CD4-positive, alpha-beta T cell treated with Interleukin-4 for 1 hour (primary cell): ENCODE measurements around the gene SPPL3.
A peak's percentile ranks its signal among the peaks of the same experiment; 100 is the strongest.

ENCODE experiments used
- DNase-seq, 2 donors: peaks; one replicate each; pipeline ENCODE4 v3.0.0-alpha.2; 2020 to 2022

Gene SPPL3

GRCh38 chr12:120872487-120872886 is 31.7 kb downstream of the SPPL3 start:
- DNase-seq: no peak

GRCh38 chr12:120870415-120870814 is 33.7 kb downstream of the SPPL3 start:
- no peak for DNase-seq

- DNase-seq: no peak
These were observed 34.8 kb downstream of the SPPL3 start for GRCh38 chr12:120869376-120869775.

- no peak for DNase-seq
These were observed 38.0 kb downstream of the SPPL3 start for GRCh38 chr12:120866108-120866507.

GRCh38 chr12:120865098-120865497 is 39.1 kb downstream of the SPPL3 start:
- no peak for DNase-seq

GRCh38 chr12:120862664-120863063 is 41.5 kb downstream of the SPPL3 start:
- no peak for DNase-seq

- no peak for DNase-seq
These were observed 42.9 kb downstream of the SPPL3 start for GRCh38 chr12:120861074-120861795.

GRCh38 chr12:120858306-120859088 is 45.7 kb downstream of the SPPL3 start:
- DNase-seq: no peak

GRCh38 chr12:120856980-120857379 is 47.2 kb downstream of the SPPL3 start:
- DNase-seq: peak in 1 of 2 donors; percentile 28

- no peak for DNase-seq
These were observed 48.2 kb downstream of the SPPL3 start for GRCh38 chr12:120855823-120856588.

- DNase-seq: no peak
These were observed 49.4 kb downstream of the SPPL3 start for GRCh38 chr12:120854804-120855203.

- DNase-seq: no peak
These were observed 51.0 kb downstream of the SPPL3 start for GRCh38 chr12:120853188-120853587.

GRCh38 chr12:120851944-120852343 is 52.2 kb downstream of the SPPL3 start:
- no peak for DNase-seq

GRCh38 chr12:120851444-120851843 is 52.7 kb downstream of the SPPL3 start:
- DNase-seq: peak in 1 of 2 donors; percentile 15

- DNase-seq: no peak
These were observed 54.4 kb downstream of the SPPL3 start for GRCh38 chr12:120849765-120850164.

GRCh38 chr12:120847814-120848213 is 56.3 kb downstream of the SPPL3 start:
- DNase-seq: no peak

GRCh38 chr12:120847392-120847791 is 56.8 kb downstream of the SPPL3 start:
- no peak for DNase-seq

- DNase-seq: no peak
These were observed 57.4 kb downstream of the SPPL3 start for GRCh38 chr12:120846721-120847120.

- no peak for DNase-seq
These were observed 58.5 kb downstream of the SPPL3 start for GRCh38 chr12:120845696-120846095.

GRCh38 chr12:120844768-120845449 is 59.2 kb downstream of the SPPL3 start:
- DNase-seq: no peak

- DNase-seq: no peak
These were observed 59.9 kb downstream of the SPPL3 start for GRCh38 chr12:120844297-120844696.

- no peak for DNase-seq
These were observed 60.7 kb downstream of the SPPL3 start for GRCh38 chr12:120843472-120843871.

GRCh38 chr12:120842595-120842994 is 61.6 kb downstream of the SPPL3 start:
- DNase-seq: no peak
